OCI-LY7 (cell line): ENCODE data around the gene CFAP99. TPM values are rescaled to one million over a fixed set of nuclear protein-coding genes. Genes with fewer than 3 reads are reported as not detected.
A peak's percentile ranks its signal among the peaks of the same experiment; 100 is the strongest.

ENCODE experiments used
- BruUV-seq: library from RNA; stranded (reverse); fragments of 400-500 nt; replicated peaks from 2 replicates; lab custom pipeline; 2021; lab: Mats Ljungman, UMichigan
- CTCF ChIA-PET: fragments of 300-600 bp; sonication (Branson Sonifier 250); formaldehyde crosslinking; loops from one replicate; lab custom pipeline; 2022; ENCODE audit warnings: antibody characterized with exemption; ENCODE audit not compliant: unreplicated experiment; lab: Charles Lee
- POLR2A ChIA-PET: fragments of 300-600 bp; sonication (Branson Sonifier 250); formaldehyde crosslinking; loops from one replicate; lab custom pipeline; 2022; ENCODE audit warnings: antibody characterized with exemption; lab: Charles Lee
- DNase-seq: peaks from one replicate; pipeline ENCODE4 v3.0.0-alpha.2; 2015; ENCODE audit warnings: low spot score
- H2AFZ ChIP-seq: fragments of 200-600 bp; sonication (generic), shearing (Covaris generic); 2 replicates; pipeline ENCODE4 v1.6.1; 2014; ENCODE audit warnings: mild to moderate bottlenecking, antibody characterized with exemption, low read length, moderate library complexity
- H3K27ac ChIP-seq: fragments of 200-600 bp; sonication (generic); 2 replicates; pipeline ENCODE4 v1.5.1; 2014; ENCODE audit warnings: mixed run types, low read depth, mild to moderate bottlenecking, moderate library complexity, low read length, inconsistent platforms; ENCODE audit not compliant: poor library complexity, severe bottlenecking
- H3K36me3 ChIP-seq: fragments of 200-600 bp; sonication (generic); 2 replicates; pipeline ENCODE4 v1.6.1; 2014; ENCODE audit warnings: mild to moderate bottlenecking, antibody characterized with exemption, low read length, moderate library complexity, mixed read lengths; ENCODE audit not compliant: insufficient read depth
- H3K4me1 ChIP-seq: fragments of 200-600 bp; sonication (generic); 2 replicates; pipeline ENCODE4 v1.5.1; 2014; ENCODE audit warnings: mild to moderate bottlenecking, low read length; ENCODE audit not compliant: insufficient read depth, poor library complexity, severe bottlenecking
- H3K4me2 ChIP-seq: fragments of 200-600 bp; sonication (generic); 2 replicates; pipeline ENCODE4 v1.6.1; 2014; ENCODE audit warnings: mild to moderate bottlenecking, low read length
- H3K4me3 ChIP-seq: fragments of 200-600 bp; sonication (generic); 2 replicates; pipeline ENCODE4 v1.5.1; 2014; ENCODE audit warnings: mild to moderate bottlenecking, low read depth, low read length; ENCODE audit not compliant: poor library complexity, severe bottlenecking
- H3K79me2 ChIP-seq: fragments of 200-600 bp; sonication (generic); 2 replicates; pipeline ENCODE4 v1.6.1; 2016; ENCODE audit warnings: low read depth, mild to moderate bottlenecking, low read length, moderate library complexity, mixed read lengths; ENCODE audit not compliant: insufficient read depth
- H3K9me2 ChIP-seq: fragments of 200-600 bp; sonication (generic); 2 replicates; pipeline ENCODE4 v1.6.1; 2016; ENCODE audit warnings: mild to moderate bottlenecking, low read length, mixed read lengths; ENCODE audit not compliant: insufficient read depth
- H3K9me3 ChIP-seq: fragments of 200-600 bp; sonication (generic); 2 replicates; pipeline ENCODE4 v1.6.1; 2014; ENCODE audit warnings: mild to moderate bottlenecking, mixed run types, low read length, mixed read lengths
- H4K20me1 ChIP-seq: fragments of 200-600 bp; sonication (generic); 2 replicates; pipeline ENCODE4 v1.6.1; 2014; ENCODE audit warnings: mild to moderate bottlenecking, antibody characterized with exemption, low read length, moderate library complexity, mixed read lengths; ENCODE audit not compliant: insufficient read depth
- EZH2phosphoT487 ChIP-seq: fragments of 200-600 bp; sonication (generic); IDR thresholded peaks from 2 replicates; pipeline ENCODE4 v1.6.1; 2018; ENCODE audit warnings: low read depth, borderline replicate concordance, mild to moderate bottlenecking, mixed run types, antibody characterized with exemption, low read length, moderate library complexity, mixed read lengths
- intact Hi-C: fragments of 100-400 bp; cut with micrococcal nuclease; formaldehyde crosslinking; loops from one replicate; pipeline ENCODE4 v1.10.0; 2022; ENCODE audit not compliant: unreplicated experiment
- total RNA-seq, 2 experiments: library from RNA; depleted of rRNA in 1 of 2; stranded (reverse); fragments of >200 nt in 1 of 2; shearing (Covaris generic) in 1 of 2; gene quantifications; 2 replicates each; pipeline ENCODE4 v1.2.3, GENCODE V29; 2014 to 2022
- TF ChIP-seq, protein P1 (sequence below): fragments of 200-600 bp; sonication (generic); conservative IDR thresholded peaks from 2 replicates; pipeline ENCODE4 v1.5.1; 2014; ENCODE audit warnings: mild to moderate bottlenecking, antibody characterized with exemption, low read length, moderate library complexity, mixed read lengths

Gene CFAP99
- total RNA-seq, 2 experiments from 2014 or later, result not detected

DNA sequence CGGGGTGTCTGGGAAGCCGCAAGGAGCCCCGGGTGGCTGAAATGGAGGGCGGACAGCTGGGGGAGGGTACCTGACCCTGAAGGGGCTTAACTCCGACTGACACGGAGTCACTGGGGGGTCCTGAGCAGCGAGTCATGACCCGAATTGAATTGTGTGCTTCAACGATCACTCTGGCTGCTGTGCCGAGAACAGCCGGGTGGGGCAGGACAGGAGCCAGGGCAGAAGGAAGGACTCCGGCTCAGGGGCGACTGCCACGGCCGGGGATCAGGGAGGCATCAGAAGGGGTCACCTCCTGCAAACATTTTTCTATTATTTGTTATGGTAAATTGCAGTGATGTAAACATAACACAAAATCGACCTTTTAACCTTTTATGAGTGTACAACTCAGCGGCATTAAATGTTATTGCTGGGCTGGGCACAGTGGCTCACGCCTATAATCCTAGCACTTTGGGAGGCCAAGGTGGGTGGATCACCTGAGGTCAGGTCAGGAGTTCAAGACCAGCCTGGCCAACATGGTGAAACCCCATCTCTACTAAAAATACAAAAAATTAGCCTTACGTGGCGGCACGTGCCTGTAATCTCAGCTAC lies 21.9 kb upstream of the CFAP99 start:
- H3K79me2 ChIP-seq, result no peaks in the 10 kb centered on the region
- CTCF ChIA-PET, result no interaction called here
- no peak overlapping the region for H3K27ac ChIP-seq
- H3K9me3 ChIP-seq, result no peaks in the 10 kb centered on the region
- no peaks in the 10 kb centered on the region for H4K20me1 ChIP-seq
- H3K4me2 ChIP-seq, result no peak overlapping the region
- H3K36me3 ChIP-seq, result no peaks in the 10 kb centered on the region
- H3K9me2 ChIP-seq, result no peaks in the 10 kb centered on the region
- no TSS peak for BruUV-seq
- intact Hi-C loops, result no loop called here
- no peak overlapping the region for H2AFZ ChIP-seq
- POLR2A ChIA-PET, result interaction anchor here (0.6 kb wide), 1 partner anchor 216 kb away, joined by 5 read pairs; no protein-coding TSS in a partner anchor
- H3K4me1 ChIP-seq, result peaks cover 14% of the 10 kb centered on the region
- H3K4me3 ChIP-seq, result no peak overlapping the region
- no peak for DNase-seq
- TF ChIP-seq, protein P1, sequence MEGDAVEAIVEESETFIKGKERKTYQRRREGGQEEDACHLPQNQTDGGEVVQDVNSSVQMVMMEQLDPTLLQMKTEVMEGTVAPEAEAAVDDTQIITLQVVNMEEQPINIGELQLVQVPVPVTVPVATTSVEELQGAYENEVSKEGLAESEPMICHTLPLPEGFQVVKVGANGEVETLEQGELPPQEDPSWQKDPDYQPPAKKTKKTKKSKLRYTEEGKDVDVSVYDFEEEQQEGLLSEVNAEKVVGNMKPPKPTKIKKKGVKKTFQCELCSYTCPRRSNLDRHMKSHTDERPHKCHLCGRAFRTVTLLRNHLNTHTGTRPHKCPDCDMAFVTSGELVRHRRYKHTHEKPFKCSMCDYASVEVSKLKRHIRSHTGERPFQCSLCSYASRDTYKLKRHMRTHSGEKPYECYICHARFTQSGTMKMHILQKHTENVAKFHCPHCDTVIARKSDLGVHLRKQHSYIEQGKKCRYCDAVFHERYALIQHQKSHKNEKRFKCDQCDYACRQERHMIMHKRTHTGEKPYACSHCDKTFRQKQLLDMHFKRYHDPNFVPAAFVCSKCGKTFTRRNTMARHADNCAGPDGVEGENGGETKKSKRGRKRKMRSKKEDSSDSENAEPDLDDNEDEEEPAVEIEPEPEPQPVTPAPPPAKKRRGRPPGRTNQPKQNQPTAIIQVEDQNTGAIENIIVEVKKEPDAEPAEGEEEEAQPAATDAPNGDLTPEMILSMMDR, result 0 out of 2 replicates have a peak, but pooled peaks have one; percentile 13
- TF ChIP-seq EZH2phosphoT487, result no peak

- Histone ChIP-seq H2AFZ (no peak overlapping the region), H3K4me2 (no peak overlapping the region), H3K36me3 (no peaks in the 10 kb centered on the region), H3K79me2 (no peaks in the 10 kb centered on the region), H3K4me1 (peaks cover 14% of the 10 kb centered on the region), H3K27ac (no peak overlapping the region), H3K9me3 (no peaks in the 10 kb centered on the region), H4K20me1 (no peaks in the 10 kb centered on the region), H3K9me2 (no peaks in the 10 kb centered on the region), H3K4me3 (no peak overlapping the region)
- ChIA-PET CTCF (no interaction called here), POLR2A (no interaction called here)
- TF ChIP-seq, protein P1, result no peak
- TF ChIP-seq EZH2phosphoT487, result no peak
- intact Hi-C loops, result no loop called here
- BruUV-seq, result no TSS peak
- DNase-seq, result no peak
Measured at GRCh38 chr4:2397596-2398379, 21.0 kb upstream of the CFAP99 start.

DNA sequence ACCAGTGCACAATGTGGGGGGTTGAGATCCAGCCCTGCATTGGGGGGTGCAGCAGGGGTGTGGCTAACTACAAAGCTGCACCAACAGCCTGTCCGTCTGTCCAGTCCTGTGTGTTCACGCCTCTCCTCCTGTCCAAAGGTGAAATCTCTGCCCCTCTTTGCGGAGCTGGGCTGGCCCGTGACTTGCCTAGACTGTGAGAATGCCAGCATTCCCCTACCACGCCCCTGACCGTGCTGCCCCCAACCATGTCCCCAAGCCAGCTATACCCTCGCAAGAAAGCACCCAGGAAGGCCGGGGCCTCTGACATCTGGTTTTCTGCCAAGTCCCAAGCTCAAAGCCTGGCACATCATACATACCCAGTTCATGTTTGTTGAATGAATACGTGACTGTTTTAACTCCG lies 19.5 kb upstream of the CFAP99 start:
- Histone ChIP-seq H3K79me2 (no peaks in the 10 kb centered on the region), H3K4me3 (no peak overlapping the region), H4K20me1 (no peaks in the 10 kb centered on the region), H3K27ac (no peak overlapping the region), H2AFZ (no peak overlapping the region), H3K9me3 (no peaks in the 10 kb centered on the region), H3K36me3 (no peaks in the 10 kb centered on the region), H3K9me2 (no peaks in the 10 kb centered on the region), H3K4me1 (peaks cover under 1% of the 10 kb centered on the region), H3K4me2 (no peak overlapping the region)
- intact Hi-C loops, result no loop called here
- TF ChIP-seq, protein P1, result no peak
- TF ChIP-seq EZH2phosphoT487, result no peak
- POLR2A ChIA-PET, result interaction anchor here (0.6 kb wide), 1 partner anchor 10 kb away, joined by 6 read pairs; no protein-coding TSS in a partner anchor
- no peak for DNase-seq
- CTCF ChIA-PET, result no interaction called here
- BruUV-seq, result no TSS peak
